Testis (tissue), 3 donors: ENCODE results near the gene TMTC4. TPM values are rescaled to one million over a fixed set of nuclear protein-coding genes. Genes with fewer than 3 reads are reported as not detected.
"Not testable (repeated sequence)": the region's sequence is repeated elsewhere in the genome, so short reads cannot be mapped to it uniquely, and the experiment has no call there.

Experiments
- DNase-seq: peaks from one replicate; pipeline ENCODE4 v3.0.0-alpha.2; 2019
- H3K27ac ChIP-seq, 2 donors: fragments of 200-600 bp; sonication (generic); one replicate each; pipeline ENCODE4 v1.5.1; 2019
- H3K27me3 ChIP-seq: fragments of 200-600 bp; sonication (generic); one replicate; pipeline ENCODE4 v1.5.1; 2019
- H3K36me3 ChIP-seq: fragments of 200-600 bp; sonication (generic); one replicate; pipeline ENCODE4 v1.5.1; 2017; ENCODE audit warnings: low read depth; ENCODE audit errors: missing control alignments
- H3K4me1 ChIP-seq: fragments of 200-600 bp; sonication (generic); one replicate; pipeline ENCODE4 v1.5.1; 2019
- H3K4me3 ChIP-seq, 2 donors: fragments of 200-600 bp; sonication (generic); one replicate each; pipeline ENCODE4 v1.5.1; 2017 to 2019
- H3K9me3 ChIP-seq: fragments of 200-600 bp; sonication (generic); one replicate; pipeline ENCODE4 v1.5.1; 2017
- POLR2A ChIP-seq: fragments of 450-650 bp; IDR thresholded peaks from one replicate; pipeline ENCODE4 v1.6.1; 2017; ENCODE audit warnings: antibody characterized with exemption, mild to moderate bottlenecking, moderate library complexity
- WGBS, 2 donors: methylation state at CpG; one replicate each; pipeline ENCODE4 v1.1.5; 2018; 5-methylcytosine and 5-hydroxymethylcytosine counted together
- intact Hi-C: fragments of 100-400 bp; cut with DNase I; formaldehyde crosslinking; loops from one replicate; pipeline ENCODE4 v1.15.1; 2023; ENCODE audit warnings: low total_unique reads
- polyA plus RNA-seq: library from polyadenylated mRNA; stranded (reverse); fragments of 350-450 nt; fragmentation: Illumina TruSeq; extraction: RNeasy Lipid Tissue Mini Kit (QIAGEN cat#74804); gene quantifications from one replicate; pipeline ENCODE4 v1.2.3, GENCODE V29; 2014; ENCODE audit warnings: low read depth, low replicate concordance; ENCODE audit not compliant: insufficient read depth
- total RNA-seq, 2 donors: library from RNA; depleted of rRNA; stranded (reverse); fragments of >200 nt; gene quantifications; one replicate each; pipeline ENCODE4 v1.2.3, GENCODE V29; 2016
- TF ChIP-seq, protein P1 (sequence below), 3 experiments: fragments of 450-650 bp in 2 of 3; fragments of 200-600 bp in 1 of 3; sonication (generic) in 1 of 3; IDR thresholded peaks; one replicate each; pipeline ENCODE4 v1.5.1; 2016 to 2019; ENCODE audit warnings: antibody characterized with exemption in 3 of 3, mild to moderate bottlenecking in 2 of 3, moderate library complexity in 1 of 3

TMTC4 gene
- total and polyA plus RNA-seq, 3 donors from 2014 or later, result 27.5 to 35.1 (median 28.2) TPM

DNA sequence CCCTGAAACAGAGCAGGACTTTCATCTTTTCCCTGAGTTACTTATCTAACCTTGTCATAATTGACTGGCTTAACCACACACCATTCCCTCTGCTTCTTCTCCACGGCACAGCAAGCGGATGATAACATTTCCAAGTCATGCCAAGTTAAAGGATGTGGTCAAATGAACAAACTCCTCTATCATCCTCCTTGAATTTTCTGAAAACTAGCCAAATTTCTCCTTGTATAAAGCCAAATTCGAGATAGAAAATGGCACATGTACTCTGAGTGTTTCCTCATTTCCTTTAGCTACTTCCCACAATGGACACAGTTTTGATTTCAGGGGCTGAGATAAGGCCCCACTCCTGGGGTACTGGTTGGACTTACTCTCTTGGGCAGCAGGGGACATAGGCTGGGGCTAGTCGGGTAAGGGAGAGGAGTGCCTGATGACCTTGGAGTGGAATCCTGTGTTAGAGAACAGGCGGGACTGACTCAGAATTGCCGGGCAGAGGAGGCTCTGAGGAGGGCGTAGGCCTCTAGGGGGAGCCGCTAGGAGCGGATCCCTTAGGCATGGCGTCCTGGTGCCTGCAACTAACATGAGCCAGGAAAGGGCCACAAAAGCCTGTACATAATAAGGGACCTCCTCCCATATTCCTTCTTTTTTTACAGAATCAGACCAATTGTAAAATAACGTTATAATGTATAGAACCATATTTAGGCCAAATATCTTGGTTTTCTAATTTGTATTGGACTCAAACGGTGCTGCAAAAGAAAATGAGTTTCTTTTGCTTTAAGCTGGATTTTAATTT lies 20.3 kb upstream of the TMTC4 start:
- TF ChIP-seq POLR2A, result no peak
- TF ChIP-seq, protein P1, sequence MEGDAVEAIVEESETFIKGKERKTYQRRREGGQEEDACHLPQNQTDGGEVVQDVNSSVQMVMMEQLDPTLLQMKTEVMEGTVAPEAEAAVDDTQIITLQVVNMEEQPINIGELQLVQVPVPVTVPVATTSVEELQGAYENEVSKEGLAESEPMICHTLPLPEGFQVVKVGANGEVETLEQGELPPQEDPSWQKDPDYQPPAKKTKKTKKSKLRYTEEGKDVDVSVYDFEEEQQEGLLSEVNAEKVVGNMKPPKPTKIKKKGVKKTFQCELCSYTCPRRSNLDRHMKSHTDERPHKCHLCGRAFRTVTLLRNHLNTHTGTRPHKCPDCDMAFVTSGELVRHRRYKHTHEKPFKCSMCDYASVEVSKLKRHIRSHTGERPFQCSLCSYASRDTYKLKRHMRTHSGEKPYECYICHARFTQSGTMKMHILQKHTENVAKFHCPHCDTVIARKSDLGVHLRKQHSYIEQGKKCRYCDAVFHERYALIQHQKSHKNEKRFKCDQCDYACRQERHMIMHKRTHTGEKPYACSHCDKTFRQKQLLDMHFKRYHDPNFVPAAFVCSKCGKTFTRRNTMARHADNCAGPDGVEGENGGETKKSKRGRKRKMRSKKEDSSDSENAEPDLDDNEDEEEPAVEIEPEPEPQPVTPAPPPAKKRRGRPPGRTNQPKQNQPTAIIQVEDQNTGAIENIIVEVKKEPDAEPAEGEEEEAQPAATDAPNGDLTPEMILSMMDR (IDR thresholded peaks at IDR 0.05), result peak in 1 of 3 experiments; percentile 23
- no peaks in the 10 kb centered on the region for H3K9me3 ChIP-seq
- intact Hi-C loops, result no loop called here
- no peaks in the 10 kb centered on the region for H3K36me3 ChIP-seq
- 39 to 41% methylated on average over 12 of the region's 12 CpGs for WGBS, 2 donors
- no peak overlapping the region for H3K4me3 ChIP-seq
- no peaks in the 10 kb centered on the region for H3K27me3 ChIP-seq
- H3K27ac ChIP-seq, result no peak overlapping the region
- H3K4me1 ChIP-seq, result no peaks in the 10 kb centered on the region
- DNase-seq, result peak; percentile 62

DNA sequence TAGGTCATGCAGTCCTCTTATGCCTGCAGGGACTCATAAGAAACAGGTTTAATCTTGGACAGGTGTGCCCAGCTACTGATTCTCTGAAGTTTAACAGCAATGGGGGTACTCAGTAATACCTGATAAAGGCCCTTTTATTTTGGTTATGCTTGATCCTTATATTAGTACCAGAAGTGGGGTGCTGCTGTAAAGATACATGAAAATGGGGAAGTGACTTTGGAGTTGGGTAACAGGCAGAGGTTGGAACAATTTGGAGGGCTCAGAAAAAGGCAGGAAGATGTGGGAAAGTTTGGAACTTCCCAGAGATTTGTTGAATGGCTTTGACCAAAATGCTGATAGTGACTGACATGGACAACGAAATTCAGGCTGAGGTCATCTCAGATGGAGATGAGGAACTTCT lies 14.6 kb upstream of the TMTC4 start:
- WGBS, 2 donors, result 85 to 90% methylated on average over 1 of the region's 1 CpG
- no peak for TF ChIP-seq POLR2A
- TF ChIP-seq, protein P1 (IDR thresholded peaks at IDR 0.05), result no peak
- Histone ChIP-seq H3K27ac (no peak overlapping the region), H3K27me3 (no peaks in the 10 kb centered on the region), H3K4me3 (no peak overlapping the region), H3K4me1 (no peaks in the 10 kb centered on the region), H3K9me3 (no peaks in the 10 kb centered on the region), H3K36me3 (no peaks in the 10 kb centered on the region)
- DNase-seq, result no peak
- intact Hi-C loops, result no loop called here

DNA sequence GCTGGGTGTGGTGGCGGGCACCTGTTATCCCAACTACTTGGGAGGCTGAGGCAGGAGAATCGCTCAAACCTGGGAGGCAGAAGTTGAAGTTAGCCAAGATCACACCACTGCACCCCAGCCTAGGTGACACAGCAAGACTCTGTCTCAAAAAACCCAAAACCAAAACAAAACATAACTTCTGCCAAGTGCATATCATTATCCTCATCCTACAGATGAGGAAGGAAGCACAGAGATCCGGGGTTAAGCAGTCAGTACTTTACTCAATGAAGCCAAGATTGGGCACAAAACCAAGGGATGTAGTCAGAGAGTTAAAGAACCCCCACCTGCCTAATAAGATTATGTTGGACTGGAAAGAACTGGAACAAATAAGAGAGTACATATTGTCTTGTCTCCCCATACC lies 5.5 kb upstream of the TMTC4 start:
- intact Hi-C loops, result no loop called here
- 79 to 89% methylated on average over 3 of the region's 3 CpGs for WGBS, 2 donors

DNA sequence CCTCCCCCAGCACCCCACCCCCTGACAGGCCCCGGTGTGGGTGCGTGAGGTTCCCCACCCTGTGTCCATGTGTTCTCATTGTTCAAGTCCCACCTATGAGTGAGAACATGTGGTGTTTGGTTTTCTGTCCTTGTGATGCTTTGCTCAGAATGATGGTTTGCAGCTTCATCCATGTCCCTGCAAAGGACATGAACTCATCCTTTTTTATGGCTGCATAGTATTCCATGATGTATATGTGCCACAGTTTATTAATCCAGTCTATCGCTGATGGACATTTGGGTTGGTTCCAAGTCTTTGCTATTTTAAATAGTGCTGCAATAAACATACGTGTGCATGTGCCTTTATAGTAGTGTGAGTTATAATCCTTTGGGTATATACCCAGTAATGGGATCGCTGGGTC lies 2.5 kb upstream of the TMTC4 start:
- H3K27ac ChIP-seq, DNase-seq, H3K27me3 ChIP-seq, intact Hi-C loops, H3K36me3 ChIP-seq, H3K9me3 ChIP-seq, H3K4me3 ChIP-seq, H3K4me1 ChIP-seq: not testable (repeated sequence)
- 94 to 98% methylated on average over 5 of the region's 5 CpGs for WGBS, 2 donors

More for the DNA sequence above, 5.5 kb upstream of the TMTC4 start:
- H3K4me1 ChIP-seq, result no peaks in the 10 kb centered on the region
- DNase-seq, result no peak
- no peaks in the 10 kb centered on the region for H3K27me3 ChIP-seq
- no peak overlapping the region for H3K4me3 ChIP-seq
- no peaks in the 10 kb centered on the region for H3K9me3 ChIP-seq
- H3K36me3 ChIP-seq, result no peaks in the 10 kb centered on the region
- H3K27ac ChIP-seq, result no peak overlapping the region
- TF ChIP-seq, protein P1 (IDR thresholded peaks at IDR 0.05), result no peak
- TF ChIP-seq POLR2A, result no peak

DNA sequence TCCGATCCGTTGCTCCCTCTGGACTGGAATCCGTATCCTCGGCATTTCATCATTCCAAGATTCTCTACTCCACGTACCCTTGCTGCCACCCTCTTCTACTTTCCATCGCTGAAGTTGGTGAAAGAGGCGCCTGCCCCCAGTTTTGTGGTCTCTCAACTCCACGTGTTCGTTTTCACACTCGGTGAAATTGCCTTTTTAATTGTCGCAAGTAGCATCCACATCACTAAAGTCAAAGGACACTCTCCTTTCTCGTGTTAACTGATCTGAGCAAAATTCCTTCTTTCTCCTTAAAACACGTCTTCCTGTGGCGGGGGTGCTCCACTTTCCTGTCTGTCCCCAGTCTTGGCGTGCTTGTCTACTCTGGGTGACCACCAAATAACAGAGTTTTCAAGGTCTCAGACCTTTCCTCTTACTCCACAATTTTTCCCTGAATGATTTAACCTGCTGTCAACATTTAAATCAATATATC lies 1.1 kb upstream of the TMTC4 start:
- no peak for DNase-seq
- 6 to 8% methylated on average over 15 of the region's 15 CpGs for WGBS, 2 donors
- Histone ChIP-seq H3K27me3 (no peaks in the 10 kb centered on the region), H3K9me3 (no peaks in the 10 kb centered on the region), H3K4me3 (peak overlapping the region; percentile 81 to 87), H3K36me3 (no peaks in the 10 kb centered on the region), H3K27ac (no peak overlapping the region), H3K4me1 (peaks cover 6% of the 10 kb centered on the region)
- TF ChIP-seq, protein P1 (IDR thresholded peaks at IDR 0.05), result no peak
- no peak for TF ChIP-seq POLR2A
- intact Hi-C loops, result no loop called here
